Esophagus squamous epithelium (tissue), 4 donors: Measurements from ENCODE around the gene PYGB.

ENCODE experiments used
- POLR2A ChIP-seq, 4 donors: fragments of 450-650 bp; IDR thresholded peaks; one replicate each; pipeline ENCODE4 v1.6.1; 2017; ENCODE audit warnings: antibody characterized with exemption in 4 of 4, mild to moderate bottlenecking in 4 of 4, moderate library complexity in 3 of 4
- TF ChIP-seq, protein P1 (sequence below), 6 experiments: fragments of 450-650 bp in 4 of 6; fragments of 200-600 bp in 2 of 6; sonication (generic) in 2 of 6; IDR thresholded peaks; one replicate each; pipeline ENCODE4 v1.5.1; 2016 to 2019; ENCODE audit warnings: antibody characterized with exemption in 6 of 6, mild to moderate bottlenecking in 4 of 6, moderate library complexity in 4 of 6

DNA sequence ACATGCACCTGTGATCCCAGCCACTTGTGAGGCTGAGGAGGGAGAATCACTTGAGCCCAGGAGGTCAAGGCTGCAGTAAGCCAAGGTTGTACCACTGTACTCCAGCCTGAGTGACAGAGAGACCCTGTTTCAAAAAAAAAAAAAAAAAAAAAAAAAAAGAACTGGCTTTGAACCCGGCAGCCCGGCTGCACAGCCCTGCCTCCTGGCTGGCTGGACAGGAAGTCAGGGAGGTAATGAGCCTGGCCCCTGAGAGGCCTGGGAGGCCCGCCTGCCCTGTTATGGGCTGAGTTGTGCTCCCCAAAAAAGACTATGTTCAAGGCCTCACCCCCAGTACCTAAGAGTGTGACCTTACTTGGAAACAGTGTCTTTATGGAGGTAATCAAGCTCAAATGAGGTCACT lies 77.2 kb downstream of the PYGB start:
- TF ChIP-seq, protein P1, sequence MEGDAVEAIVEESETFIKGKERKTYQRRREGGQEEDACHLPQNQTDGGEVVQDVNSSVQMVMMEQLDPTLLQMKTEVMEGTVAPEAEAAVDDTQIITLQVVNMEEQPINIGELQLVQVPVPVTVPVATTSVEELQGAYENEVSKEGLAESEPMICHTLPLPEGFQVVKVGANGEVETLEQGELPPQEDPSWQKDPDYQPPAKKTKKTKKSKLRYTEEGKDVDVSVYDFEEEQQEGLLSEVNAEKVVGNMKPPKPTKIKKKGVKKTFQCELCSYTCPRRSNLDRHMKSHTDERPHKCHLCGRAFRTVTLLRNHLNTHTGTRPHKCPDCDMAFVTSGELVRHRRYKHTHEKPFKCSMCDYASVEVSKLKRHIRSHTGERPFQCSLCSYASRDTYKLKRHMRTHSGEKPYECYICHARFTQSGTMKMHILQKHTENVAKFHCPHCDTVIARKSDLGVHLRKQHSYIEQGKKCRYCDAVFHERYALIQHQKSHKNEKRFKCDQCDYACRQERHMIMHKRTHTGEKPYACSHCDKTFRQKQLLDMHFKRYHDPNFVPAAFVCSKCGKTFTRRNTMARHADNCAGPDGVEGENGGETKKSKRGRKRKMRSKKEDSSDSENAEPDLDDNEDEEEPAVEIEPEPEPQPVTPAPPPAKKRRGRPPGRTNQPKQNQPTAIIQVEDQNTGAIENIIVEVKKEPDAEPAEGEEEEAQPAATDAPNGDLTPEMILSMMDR (IDR thresholded peaks at IDR 0.05) = no peak
- TF ChIP-seq POLR2A (IDR thresholded peaks at IDR 0.05) = no peak
